ENCODE results near the gene POU6F1.
"Not testable (repeated sequence)": the region's sequence is repeated elsewhere in the genome, so short reads cannot be mapped to it uniquely, and the experiment has no call there.

The POU6F1 gene

DNA sequence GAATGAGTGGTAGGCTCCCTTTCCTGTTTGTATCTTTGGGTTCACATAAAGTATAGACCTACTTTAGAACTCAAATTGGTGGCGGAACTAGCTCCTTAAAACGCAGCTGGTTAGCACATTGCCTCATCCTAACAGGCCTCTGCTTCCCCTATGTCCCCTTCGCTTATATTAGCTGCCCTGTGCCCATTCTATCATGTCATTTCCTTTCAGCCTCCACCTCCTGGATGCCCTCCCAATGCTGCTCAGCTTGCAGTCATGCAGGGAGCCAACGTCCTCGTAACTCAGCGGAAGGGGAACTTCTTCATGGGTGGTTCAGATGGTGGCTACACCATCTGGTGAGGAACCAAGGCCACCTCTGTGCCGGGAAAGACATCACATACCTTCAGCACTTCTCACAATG lies 24.3 kb upstream of the POU6F1 start:
- H3K4me3 ChIP-seq (ENCODE audit: low read length): no peak overlapping the region
- TF ChIP-seq ZNF274 (IDR thresholded peaks at IDR 0.05; ENCODE audit: low read depth, low read length): no peak

DNA sequence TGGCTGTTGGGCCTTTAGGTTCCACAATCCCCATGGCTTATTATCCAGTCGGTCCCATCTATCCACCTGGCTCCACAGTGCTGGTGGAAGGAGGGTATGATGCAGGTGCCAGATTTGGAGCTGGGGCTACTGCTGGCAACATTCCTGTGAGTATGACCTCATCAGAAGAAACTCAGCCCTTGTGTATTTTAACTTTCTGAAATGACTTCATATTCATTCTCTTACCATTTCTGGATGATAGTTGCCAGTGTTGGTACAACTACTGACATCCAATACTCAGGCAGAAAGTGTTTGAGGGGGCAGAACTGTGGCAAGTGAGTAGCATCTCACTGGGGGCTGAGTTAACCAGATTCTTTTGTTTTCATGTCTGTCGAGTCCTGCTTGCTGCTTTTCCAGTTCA lies 23.1 kb upstream of the POU6F1 start:
- TF ChIP-seq ZNF274 (IDR thresholded peaks at IDR 0.05; ENCODE audit: low read depth, low read length): no peak
- no peak overlapping the region for H3K4me3 ChIP-seq (ENCODE audit: low read length)

DNA sequence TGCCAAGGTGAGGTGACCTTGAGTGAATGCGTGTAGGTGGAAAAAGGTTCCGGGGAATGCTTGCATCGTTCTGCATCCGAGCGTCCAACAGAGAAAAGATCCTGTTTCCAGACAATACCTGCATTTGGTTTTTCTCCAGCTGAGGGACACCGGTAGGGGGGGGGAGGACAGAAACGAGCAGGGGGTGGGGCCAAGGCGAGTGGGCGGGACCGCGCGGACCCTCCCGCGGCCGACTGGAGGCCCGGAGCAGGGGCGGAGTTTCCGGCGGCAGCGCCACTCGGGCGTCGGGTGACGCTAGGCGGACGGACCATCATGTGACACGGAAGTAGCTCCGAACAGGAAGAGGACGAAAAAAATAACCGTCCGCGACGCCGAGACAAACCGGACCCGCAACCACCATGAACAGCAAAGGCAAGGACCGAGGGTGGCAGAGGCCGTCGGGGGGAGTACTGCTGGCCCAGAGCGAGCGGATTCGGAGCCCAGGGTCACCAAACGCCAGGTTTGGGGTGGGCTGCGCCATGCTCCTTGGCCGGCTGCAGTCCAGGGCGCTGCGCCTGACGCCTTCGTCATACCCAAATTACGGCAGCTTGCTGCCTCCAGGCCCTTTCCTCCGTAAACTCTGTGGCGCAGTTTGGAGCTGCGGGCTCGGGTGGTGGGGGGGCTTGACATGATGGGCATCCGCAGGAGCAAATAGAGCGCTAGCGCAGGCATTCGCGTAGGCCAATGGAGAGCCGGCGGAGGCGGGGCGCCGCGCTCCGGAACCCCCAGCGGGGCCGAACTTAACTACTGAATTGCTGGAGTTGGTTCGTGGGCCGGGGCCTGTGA lies 20.9 kb upstream of the POU6F1 start, which contains the start of gene DAZAP2:
TSS of gene DAZAP2 (plus strand) at position 317 of the 825 bp plus-strand sequence. CDS start at position 399, 82 bp downstream.
- peak within 1 kb of the TSS; percentile 82 for H3K4me3 ChIP-seq (ENCODE audit: low read length)
- no peak for TF ChIP-seq ZNF274 (IDR thresholded peaks at IDR 0.05; ENCODE audit: low read depth, low read length)

DNA sequence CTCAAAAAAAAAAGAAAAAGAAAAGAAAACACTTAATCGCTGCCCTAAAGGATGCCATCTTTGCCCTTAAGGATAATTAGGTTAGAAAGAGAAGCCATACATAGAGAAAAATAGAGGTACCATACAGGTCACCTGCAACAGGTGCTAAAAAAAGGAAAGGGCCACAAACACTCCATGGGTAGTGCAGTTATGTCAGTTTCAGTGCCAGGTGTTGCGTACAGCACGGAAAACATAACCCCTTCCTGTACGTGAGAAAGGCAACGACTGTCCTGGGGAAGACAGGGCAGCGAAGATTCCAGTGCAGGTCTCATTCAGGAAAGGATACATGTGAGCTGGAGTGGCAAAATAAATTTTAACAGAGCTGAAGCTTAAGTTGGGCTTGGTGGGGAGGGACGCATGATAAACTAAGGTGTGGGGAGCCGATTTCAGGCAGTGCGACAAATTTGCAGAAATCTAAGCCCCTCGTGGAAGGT lies 20.2 kb upstream of the POU6F1 start:
- TF ChIP-seq ZNF274 (IDR thresholded peaks at IDR 0.05; ENCODE audit: low read depth, low read length): no peak
- peak overlapping the region; percentile 73 for H3K4me3 ChIP-seq (ENCODE audit: low read length)

DNA sequence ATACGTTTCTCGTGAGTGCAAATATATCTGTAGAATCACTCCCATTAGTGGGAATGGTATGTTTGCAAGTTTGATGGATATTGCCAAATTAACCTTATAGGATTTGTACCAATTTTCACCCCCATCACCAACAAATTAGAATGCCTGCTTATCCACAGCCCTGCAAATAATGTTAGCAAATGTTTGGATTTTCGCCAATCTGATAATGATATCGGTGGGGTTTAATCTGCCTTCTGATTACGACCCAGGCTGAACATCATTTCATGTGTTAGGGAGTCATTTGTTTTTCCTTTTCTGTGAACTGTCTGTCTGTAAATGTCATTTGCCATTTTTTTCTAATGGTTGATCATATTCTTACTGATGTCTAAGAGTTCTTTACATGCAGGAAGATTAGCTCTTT lies 16.7 kb upstream of the POU6F1 start:
- TF ChIP-seq ZNF274 (IDR thresholded peaks at IDR 0.05; ENCODE audit: low read depth, low read length): no peak
- H3K4me3 ChIP-seq (ENCODE audit: low read length): no peak overlapping the region

DNA sequence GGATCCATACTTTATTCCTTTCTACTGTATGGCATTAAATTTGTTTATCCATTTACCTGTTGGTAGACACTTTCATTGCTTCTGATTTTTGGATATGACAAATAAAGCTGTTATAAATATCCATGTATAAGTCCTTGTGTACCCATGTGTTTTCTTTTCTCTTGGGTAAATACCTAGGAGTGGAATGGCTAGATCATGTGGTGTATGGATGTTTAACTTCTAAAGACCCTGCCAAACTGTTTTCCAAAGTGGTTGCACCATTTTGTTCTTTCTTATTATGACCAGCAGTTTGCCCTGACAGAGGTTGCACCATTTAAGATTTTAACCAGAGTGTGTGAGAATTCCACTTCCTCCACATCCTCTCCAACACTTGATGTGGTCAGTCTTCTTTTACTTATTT lies 14.8 kb upstream of the POU6F1 start:
- no peak overlapping the region for H3K4me3 ChIP-seq (ENCODE audit: low read length)
- no peak for TF ChIP-seq ZNF274 (IDR thresholded peaks at IDR 0.05; ENCODE audit: low read depth, low read length)

DNA sequence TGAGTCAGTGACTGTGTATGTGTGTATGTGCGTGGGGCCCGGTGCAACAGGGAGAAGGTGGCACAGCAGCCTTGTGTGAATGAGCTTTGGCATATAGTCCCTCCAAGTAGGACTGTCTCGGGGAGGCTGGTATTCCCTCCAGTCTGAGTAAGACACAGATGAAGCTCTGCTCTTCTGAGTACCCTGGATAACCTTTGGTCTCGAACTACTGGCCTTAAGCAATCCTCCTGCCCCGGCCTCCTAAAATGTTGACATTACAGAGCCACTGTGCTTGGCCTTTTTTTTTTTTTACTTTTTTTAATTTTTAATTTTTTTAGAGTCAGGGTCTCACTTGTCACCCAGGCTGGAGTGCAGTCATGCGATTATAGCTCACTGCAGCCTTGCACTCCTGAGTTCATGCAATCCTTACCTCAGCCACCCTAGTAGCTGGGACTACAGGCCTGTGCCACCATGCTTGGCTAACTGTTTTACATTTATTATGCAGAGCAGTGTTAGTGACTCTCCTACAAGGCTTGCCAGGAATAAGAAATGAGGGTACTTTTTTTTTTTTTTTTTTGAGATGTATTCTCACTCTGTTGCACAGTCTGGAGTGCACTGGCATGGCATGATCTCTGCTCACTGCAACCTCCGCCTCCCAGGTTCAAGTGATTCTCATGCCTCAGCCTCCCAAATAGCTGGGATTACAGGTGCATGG lies 11.4 kb upstream of the POU6F1 start:
- H3K4me3 ChIP-seq (ENCODE audit: low read length): no peak overlapping the region
- TF ChIP-seq ZNF274 (IDR thresholded peaks at IDR 0.05; ENCODE audit: low read depth, low read length): no peak

DNA sequence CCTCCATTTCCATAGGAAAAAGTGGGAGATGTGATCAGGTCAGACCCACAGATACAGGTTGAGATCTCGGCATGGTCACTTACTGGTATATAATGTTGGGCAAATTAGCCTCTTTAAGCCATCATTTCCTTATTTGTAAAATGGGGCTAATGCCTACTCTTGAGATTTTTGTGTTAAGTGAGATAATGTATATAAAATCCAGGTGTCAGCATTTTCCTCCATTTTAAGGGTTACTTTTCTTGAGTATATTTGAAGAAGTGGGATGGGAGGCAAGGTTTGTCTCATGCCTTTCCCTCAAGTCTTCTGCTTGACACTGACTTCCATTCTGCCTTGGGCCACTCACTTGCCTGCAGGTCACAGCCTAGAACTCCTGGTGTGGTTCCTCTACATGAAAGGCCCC lies 10.1 kb upstream of the POU6F1 start:
- no peak for TF ChIP-seq ZNF274 (IDR thresholded peaks at IDR 0.05; ENCODE audit: low read depth, low read length)
- no peak overlapping the region for H3K4me3 ChIP-seq (ENCODE audit: low read length)

DNA sequence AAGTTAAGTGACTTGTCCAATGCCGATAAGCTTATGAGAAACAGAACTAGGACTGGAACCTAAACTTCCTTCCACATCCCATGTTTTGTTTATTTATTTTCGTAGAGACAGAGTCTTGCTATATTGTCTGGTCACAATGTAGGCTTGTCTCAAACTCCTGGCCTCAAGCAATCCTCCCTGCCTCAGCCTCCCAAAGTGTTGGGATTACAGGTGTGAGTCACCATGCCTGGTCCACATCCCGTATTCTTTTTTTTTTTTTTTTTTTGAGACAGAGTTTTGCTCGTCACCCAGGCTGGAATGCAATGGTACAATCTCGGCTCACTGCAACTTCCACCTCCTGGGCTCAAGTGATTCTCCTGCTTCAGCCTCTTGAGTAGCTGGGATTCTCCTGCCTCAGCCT lies 9.2 kb upstream of the POU6F1 start:
- not testable (repeated sequence) for H3K4me3 ChIP-seq (ENCODE audit: low read length)

DNA sequence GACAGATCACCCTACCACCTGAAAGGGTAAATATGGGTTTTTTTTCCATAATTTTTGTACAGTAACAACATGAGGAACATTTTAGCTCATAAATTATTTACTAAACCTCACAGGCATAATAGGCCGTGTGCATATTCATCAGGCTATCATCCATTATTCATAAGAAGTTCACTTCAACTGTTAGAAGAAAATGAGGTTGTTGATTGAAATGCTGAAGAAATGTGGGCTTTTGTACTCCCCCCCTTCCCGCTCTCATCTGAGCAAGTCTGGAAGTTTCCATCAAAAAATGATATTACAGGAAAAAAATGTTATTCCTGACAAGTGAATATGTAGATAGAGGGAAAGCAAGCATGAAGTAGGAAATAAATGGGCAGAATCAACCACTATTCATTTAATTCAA lies 7.9 kb upstream of the POU6F1 start:
- H3K4me3 ChIP-seq (ENCODE audit: low read length): no peak overlapping the region
- TF ChIP-seq ZNF274 (IDR thresholded peaks at IDR 0.05; ENCODE audit: low read depth, low read length): no peak

DNA sequence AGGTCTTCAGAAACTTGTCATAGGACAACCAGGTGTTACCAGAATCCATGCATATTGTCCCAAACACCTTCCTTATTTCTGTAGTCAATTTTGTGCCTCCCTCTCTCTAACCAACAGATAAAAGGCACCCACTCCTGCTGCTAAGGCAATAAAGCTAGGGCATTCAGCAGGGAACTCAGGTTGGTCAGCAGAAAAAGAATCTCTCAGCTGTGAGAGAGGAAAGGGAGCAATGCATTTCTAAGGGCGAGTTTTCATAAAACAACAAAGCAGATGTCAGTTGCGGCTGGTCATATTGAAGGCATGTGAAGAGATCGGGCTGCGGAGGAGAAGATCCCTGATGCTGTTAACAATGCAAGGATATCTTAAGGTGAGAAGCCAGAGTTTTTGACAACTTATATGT lies 7.4 kb upstream of the POU6F1 start:
- no peak overlapping the region for H3K4me3 ChIP-seq (ENCODE audit: low read length)
- no peak for TF ChIP-seq ZNF274 (IDR thresholded peaks at IDR 0.05; ENCODE audit: low read depth, low read length)

DNA sequence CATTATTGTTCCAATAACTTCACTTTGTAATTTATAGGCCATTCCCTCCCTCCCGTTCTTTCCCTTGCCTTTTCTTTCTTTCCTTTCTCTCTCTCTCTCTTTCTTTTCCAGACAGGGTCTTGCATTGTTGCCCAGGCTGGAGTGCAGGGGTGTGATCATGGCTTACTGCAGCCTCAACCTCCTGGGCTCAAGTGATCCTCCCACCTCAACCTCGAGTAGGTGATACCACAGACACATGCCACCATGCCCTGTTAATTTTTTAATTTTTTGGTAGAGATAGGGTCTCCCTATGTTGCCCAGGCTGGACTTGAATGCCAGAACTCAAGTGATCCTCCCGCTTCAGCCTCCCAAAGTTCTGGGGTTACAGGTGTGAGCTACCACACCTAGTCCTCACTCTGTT lies 6.8 kb upstream of the POU6F1 start:
- TF ChIP-seq ZNF274 (IDR thresholded peaks at IDR 0.05; ENCODE audit: low read depth, low read length): no peak
- no peak overlapping the region for H3K4me3 ChIP-seq (ENCODE audit: low read length)

DNA sequence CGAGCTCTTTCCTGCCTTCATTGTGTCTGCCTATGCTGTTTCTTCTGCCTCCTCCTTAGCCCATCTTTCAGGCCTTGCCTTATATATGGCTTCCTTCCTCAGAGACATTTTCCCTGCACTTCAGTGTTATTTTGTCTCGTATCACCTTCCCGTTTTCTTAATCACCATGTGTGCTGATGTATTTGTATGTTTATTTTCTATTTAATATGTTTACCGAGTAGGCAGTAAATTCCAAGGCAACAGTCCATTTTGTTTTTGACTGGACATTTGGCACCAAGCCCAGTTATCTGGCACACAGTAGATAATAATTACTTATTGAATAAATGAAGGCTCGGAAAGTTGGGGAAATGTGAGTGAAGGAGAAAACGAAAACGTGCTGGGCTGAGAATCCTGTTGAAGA lies 4.6 kb upstream of the POU6F1 start:
- no peak overlapping the region for H3K4me3 ChIP-seq (ENCODE audit: low read length)
- TF ChIP-seq ZNF274 (IDR thresholded peaks at IDR 0.05; ENCODE audit: low read depth, low read length): no peak

DNA sequence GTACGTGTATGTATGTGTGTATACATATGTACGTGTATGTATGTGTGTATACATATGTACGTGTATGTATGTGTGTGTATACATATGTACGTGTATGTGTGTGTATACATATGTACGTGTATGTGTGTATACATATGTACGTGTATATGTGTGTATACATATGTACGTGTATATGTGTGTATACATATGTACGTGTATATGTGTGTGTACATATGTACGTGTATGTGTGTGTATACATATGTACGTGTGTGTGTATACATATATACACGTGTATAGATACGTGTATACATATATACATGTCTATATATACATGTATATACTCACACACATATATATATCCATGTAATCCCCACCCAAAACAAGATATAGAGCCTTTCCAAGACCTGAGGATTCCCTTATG lies 2.0 kb upstream of the POU6F1 start:
- H3K4me3 ChIP-seq (ENCODE audit: low read length): not testable (repeated sequence)

DNA sequence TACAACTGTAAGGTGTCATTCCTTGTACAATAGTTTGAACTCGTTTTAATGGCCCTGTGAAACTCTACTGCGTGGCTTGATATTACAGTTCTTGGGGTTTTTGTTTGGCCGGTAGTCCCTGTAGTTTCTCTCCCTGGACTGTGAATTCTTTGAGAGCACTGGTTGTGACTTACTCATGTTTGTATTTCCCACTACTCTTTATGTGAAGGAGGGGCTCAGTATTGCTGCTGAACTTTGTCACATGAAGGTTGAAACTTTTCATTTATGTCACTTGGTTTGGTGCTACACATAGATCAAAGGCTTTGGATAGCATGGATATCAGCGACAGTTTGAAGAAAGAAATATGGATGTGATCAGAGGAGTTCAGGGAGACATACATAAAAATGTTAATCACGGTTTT lies 1.5 kb upstream of the POU6F1 start:
- no peak for TF ChIP-seq ZNF274 (IDR thresholded peaks at IDR 0.05; ENCODE audit: low read depth, low read length)
- H3K4me3 ChIP-seq (ENCODE audit: low read length): no peak overlapping the region
